CD4-positive, alpha-beta T cell treated with Interleukin-6 for 4 hours (primary cell): ENCODE data around the gene STAB2.

Experiments used
- DNase-seq: peaks from one replicate; pipeline ENCODE4 v3.0.0-alpha.2; 2020; ENCODE audit warnings: mixed read lengths

Gene STAB2

DNA sequence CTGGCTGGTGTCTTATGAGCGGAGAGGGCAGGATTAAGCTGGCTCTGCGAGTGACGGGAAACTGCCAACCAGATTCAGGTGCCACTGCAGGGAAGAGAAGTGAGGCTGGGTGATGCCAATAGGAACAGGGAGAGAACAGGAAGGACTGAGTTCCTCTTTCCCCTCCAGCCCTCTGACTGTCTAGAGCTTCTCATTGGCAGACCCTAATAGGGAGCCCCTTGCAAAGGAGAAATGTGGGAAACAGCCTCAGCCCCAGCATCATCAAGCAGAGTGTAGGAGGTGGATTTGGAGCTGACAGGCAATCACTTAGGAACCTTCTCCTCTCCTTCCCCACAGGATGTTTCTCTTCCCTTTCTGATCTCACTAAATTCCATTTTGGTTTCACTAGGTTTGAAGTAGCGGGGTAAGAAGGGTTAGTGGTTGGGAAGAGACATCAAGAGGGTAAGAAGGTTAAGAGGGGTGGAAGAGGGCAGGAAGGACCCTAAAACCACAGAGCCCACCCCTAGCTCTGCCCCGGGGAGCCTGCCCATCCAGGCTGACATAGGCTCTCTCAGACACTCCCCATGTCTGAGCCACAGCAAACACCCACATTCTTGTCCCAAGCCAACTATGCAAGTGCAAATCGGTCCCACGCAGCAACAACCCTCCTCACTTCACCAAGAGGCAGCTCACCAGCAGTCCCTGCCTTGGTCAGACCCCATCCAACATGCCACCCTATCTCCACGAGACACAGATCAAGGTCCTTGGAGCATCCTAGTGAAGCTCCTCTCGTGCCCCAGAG lies 111.1 kb downstream of the STAB2 start:
- DNase-seq = no peak

DNA sequence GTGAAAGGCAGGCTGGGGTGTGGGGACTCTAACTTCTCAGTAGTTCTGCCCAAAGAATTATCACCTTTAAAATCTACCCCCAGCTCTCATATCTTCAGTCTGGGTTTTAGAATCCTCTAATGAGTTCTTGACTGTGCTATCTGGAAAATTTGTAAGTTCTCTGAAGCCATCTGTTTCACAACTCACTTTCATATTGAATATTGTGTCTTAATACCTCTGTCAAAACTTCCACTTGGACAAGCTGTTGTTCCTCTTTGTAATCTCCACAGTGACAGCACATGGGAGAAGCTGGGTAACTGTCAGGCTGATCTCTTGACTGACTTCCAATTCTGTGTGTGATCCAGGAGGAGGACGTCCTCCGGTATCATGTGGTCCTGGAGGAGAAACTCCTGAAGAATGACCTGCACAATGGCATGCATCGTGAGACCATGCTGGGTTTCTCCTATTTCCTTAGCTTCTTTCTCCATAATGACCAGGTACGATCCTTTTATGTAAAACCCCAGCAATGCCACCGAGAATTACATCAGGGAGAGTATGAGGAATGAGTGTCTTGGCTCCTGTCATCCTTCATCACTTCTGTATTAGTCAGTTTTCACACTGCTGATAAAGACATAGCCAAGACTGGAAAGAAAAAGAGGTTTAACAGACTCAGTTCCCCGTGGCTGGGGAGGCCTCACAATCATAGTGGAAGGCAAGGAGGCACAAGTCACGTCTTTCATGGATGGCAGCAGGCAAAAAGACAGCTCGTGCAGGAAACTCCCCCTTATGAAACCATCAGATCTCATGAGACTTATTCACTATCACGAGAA lies 111.9 kb downstream of the STAB2 start:
- DNase-seq = no peak

DNA sequence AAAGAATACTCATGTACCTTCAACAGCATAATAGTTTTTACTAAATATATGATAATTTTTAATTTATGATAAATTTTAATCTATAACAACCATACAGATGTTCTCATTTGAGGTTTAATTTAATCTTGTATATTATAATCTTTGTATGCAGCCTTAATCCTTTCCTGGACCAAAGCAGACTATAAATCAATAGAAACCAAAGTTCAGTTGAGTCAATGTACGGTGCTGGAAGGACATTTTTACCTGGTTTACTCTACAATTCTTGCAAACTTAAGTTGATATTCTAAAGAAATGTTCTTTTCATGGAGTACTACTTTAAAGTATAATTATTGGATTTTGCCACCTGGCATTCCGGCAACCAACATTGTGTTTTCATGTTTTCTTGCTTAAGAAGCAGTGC lies 118.0 kb downstream of the STAB2 start:
- no peak for DNase-seq

DNA sequence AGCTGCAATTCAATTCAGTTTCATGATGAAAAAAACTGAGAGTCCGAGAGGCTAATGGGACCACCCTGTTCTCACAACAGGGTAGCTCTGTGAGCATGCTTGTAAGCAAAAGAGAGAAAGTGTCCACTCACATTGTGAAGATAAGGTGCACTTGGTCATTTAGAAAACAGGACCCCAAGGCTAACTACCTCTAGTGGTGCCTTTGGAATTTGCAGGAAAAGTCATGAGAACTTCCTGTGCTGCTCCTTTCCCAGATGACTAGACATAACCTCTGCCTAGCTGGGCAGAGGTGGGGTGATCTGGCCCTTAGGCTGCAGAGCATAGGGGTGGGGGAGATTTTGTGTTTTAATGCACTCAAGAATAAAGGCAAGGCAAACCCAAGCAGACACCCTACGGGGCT lies 118.9 kb downstream of the STAB2 start:
- no peak for DNase-seq

DNA sequence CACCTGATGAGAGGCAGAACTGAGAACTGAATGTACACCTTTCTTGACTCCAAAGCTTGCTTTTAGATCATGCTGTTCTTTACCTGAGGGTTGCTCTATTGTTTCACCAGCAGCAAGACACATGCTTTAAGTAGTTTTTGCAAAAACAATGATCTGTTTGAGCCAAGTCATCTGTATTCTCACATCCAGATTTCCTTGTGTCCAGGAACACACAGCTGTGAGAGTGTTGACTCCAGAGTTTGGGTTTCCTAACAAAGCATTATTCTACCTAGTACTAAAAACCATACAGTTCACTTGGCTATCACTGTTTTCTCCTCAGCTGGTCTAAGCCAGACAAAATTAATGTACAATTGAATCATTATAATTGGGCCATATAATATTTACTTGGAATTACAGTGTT lies 120.4 kb downstream of the STAB2 start:
- DNase-seq = no peak

DNA sequence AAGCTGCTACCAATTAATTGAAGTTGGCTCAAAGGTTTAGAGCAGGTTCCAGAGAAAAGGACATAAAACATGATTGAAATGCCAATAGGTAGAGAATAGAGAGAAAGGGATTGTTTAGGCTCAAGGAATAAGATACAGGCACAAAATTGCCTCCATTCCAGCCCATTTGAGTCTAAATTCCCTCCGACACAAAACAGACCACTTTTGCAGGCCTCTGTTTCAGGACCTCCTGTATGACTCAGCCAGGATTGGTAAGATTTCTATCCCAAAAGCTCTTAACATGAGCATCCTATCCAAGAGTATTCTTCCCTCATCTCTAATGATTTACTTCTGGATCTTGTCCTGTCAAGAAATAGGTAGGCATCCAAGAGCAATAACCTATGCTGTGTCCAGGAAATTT lies 123.5 kb downstream of the STAB2 start:
- no peak for DNase-seq

DNA sequence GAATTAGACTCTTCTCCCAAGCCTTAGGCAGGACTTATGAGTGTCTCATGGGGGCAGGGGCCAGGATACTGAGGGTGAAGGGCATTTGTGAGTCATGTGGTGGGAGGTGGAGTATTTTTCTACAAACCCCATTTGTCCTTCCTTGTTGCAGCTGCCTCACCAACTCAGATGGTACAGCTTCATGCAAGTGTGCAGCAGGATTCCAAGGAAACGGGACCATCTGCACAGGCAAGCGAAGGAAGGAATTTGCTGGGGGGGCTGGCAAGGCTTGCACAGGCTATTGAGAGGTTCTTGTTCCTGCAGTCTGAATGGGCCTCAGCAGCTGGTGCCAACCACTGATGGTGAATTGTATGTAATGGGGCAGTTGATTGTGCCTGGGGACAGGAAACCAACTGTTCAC lies 125.1 kb downstream of the STAB2 start:
- DNase-seq = no peak

DNA sequence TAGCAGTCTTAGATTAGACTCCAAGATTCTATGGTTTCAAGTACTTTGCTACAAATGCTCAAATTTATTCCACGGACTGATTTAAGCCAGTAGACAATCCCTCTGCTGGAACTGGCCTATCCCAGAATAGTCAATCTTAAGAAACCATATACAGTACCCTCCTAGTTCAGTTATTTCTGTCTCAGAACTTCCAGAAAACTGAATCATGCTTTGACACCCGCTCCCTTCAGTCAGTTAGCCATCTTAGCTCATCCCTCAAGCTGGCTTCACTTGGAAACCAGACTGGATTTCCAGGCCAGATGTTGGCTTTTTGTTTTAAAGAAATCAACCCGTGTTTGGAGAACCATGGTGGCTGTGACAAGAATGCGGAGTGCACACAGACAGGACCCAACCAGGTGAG lies 128.4 kb downstream of the STAB2 start:
- DNase-seq = no peak

DNA sequence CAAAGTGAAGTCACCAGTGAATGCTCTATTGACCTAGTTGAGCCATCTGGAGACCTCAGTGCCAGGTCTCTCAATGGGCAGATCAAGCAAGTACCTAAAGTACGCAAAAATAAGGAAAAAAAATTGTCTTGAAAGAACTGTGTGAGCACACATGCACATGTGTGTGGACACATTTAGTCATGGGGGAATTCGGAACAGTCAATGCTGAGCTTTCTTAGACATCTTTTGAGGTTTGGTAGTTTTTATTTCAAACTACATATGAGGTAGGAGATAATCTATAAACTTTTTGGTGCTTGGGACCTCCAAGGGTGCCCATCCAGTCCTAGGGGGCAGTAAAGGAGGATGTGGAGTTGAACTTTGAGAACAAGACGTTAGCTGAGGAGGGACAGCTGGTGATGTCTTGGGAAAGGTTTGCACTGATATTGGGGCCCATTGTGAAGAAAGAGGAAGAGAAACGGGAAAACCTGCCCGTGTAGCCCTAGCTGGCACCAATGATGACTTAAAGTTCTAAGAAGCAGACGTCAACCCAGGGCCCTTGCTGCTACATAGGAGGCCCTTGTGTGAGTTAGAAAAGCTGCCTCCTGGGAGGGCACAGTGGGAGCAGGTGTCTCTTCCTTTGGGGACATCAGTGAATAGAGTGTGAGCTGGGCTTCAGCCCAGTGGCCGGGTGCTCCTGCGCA lies 129.6 kb downstream of the STAB2 start:
- no peak for DNase-seq

DNA sequence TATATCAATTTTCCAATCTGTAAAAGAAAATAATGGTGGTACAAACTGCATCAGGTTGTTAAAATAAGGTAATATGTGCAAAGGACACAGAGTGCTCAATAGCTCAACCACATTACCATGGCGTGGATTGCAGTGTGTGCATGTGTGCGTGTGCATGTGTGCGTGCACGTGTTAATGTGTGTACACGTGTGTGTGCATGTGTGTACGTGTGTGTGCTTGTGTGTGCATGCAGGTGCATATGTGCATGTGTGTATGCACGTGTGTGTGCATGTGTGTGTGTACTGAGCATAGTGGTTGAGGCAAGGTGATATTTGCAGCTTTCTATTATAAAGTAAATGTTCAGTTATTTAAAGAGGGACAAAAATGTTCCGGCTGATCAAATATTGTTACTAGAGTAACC lies 138.3 kb downstream of the STAB2 start:
- DNase-seq = no peak

DNA sequence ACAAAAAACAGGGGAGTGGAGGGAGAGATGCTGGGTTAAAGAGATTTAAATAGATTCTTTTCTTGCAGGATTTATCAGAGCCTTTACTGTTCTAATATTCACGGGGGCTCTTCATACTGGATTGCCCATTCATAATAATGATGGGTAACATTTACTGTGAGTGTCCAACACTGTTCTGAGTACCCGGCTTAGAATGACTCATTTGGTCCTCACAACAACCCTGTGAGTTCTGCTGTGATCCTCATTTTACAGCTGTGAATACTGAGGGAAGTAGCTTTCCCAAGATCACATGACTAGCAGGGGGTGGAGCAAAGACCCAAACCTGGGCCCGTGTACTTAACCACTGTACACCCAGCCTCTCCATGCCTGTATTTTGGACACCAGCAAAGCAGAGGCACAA lies 140.6 kb downstream of the STAB2 start:
- no peak for DNase-seq

DNA sequence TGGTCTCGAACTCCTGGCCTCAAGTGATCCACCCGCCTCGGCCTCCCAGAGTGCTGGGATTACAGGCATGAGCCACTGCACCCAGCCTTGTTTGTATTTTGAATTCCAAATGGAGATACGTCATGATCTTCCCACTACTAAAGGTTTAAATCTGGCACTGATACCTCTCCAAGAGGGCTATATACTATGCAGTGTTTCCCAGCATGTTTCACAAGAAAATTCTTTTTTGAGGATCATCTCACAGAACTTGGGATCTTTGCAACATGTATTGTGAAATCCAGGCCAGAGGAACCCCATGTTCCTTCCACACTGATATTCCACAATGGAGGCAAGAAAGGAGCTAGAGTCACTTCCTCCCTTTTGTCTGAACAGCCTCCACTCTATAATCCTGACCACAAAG lies 141.2 kb downstream of the STAB2 start:
- DNase-seq = no peak

DNA sequence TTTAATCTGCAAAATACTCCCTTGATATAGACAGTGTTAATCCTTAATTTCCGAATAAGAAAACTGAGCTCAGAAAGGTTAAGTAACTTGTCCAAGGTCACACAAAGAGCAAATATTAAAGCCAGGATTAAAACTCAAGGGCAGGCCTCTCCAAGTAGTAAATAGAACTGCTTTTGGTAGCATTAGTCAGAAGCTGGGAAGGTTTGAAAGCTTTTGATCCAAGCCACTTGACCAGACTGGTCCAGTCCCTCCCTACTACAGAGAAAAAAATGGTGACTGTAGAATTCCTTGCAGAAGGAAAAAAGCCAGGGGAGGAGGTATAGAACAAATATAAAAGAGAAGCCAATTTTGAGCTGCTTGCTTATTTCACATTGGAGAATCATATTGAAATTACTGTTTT lies 142.4 kb downstream of the STAB2 start:
- no peak for DNase-seq

DNA sequence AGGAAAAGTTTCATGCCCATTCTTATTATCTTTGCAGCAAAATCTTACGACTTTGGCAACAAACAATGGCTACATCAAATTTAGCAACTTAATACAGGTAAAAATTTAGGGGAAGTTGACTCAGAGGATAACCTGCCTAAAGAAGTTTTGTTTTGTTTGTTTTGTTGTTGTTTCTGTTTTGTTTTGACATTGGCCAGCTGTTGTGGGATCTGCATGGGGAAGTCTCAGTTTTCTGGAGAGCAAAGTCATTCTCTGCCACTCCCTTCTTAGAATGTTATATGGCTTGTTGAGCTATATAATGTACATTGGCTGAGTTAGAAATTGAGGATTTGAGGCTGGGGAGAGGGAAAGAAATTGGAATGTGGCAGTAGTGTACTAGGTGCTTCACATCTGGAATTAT lies 144.5 kb downstream of the STAB2 start:
- no peak for DNase-seq

DNA sequence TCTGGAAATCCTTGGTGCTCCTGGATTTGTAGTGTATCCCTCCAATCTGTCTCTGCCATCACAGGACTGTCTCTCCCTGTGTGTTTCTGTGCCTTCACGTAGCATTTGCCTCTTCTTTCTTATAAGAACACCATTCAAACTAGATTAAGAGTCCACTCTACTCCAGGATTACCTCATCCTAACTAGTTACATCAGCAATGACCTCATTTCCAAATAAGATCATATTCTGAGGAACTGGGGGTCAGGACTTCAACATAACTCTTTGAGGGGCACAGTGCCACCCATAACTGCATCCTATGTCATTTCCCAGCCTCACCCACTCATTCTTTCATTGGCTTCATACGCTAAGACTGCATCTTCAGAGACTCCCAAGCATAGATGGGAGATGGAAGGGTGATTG lies 147.8 kb downstream of the STAB2 start:
- DNase-seq = no peak

DNA sequence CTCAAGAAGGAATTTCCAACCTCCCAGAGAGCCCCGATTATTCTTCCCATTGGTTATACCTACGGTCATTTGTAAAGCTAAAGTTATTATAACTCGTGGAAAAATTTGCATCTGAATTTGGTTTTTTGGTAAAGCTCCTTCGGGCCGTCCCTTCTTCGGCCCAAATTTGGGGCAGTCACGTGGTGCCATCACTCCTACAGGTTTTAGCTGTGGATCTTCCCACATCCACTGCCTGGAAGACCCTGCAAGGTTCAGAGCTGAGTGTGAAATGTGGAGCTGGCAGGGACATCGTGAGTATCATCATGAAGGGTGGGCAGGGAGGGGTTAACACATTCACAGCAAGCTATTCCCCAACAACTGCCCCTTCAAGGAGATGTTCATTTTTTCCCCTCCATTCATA lies 148.2 kb downstream of the STAB2 start:
- no peak for DNase-seq

DNA sequence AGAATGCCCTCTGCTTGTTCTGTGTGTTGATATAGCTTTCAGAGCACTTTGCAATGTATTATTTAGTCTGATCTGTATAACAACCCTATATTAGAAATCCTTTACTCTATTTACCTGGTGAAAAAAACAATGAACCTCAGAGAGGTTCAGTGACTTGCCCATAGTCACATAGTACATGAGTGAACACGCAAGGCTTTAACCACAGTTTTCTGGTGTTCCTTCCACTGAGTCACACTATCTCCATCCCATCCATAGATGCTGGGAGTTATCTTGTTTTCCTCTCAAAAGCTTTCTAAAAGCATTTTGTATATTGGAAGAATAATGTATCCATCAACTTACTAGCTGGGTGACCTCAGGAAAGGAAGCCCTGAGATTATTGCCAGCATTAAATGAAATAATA lies 149.5 kb downstream of the STAB2 start:
- DNase-seq = no peak

DNA sequence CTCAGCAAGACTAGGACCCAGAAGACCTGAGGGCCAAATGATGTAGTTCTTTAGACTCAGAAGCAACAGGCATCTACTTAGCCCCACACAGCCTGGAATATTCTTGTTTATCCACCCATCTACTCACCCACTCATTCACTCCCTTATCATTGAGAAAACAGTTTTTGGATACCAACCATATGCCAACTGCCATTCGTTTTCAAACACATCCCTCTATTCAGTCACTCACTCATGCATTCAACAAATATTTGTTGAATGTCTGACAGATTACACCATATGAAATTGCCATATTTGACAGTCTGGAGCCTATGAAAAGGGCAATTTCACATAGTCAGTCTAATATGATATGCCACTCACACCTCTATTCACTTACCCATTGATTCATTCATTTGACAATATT lies 150.8 kb downstream of the STAB2 start:
- no peak for DNase-seq

DNA sequence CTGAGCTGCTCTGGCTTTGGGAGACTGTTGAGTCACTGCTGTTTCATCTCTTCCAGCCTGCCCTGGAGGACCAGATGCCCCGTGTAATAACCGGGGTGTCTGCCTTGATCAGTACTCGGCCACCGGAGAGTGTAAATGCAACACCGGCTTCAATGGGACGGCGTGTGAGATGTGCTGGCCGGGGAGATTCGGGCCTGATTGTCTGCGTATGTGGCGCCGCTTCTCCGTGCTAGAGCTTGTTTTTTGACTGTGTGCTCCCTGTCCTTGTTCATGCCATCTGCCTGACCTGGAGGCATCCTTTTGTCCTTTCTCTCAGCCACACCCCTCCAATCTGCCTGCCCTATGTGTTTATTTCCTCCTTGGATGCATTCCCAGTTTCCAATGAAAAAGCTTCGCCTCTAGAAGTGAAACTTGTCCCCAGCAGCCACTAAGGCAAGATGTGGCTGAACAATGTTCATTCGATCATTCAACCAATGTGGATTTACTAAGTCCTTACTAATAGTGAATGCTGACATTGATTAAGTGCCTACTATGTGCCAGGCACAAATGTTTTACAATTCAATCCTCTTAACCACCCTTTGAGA lies 155.4 kb downstream of the STAB2 start:
- no peak for DNase-seq

DNA sequence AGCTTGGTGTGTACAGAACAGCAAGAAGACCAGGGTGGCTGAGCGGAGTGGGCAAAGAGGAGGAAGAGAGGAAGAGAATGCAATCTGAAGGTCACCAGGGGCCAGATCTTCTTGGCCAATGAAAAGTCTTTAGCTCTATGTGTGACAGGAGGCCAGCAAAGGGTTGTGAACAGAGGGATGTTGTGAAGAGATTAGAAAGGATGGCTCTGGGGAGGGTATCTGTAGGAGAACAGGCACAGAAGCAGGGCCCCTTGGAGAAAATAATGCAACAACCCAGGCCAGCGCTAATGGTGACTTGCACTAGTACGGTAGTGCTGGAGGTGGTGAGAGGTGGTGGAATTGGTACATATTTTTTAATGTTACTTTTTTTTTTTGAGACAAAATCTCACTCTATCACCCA lies 156.7 kb downstream of the STAB2 start:
- DNase-seq = no peak

DNA sequence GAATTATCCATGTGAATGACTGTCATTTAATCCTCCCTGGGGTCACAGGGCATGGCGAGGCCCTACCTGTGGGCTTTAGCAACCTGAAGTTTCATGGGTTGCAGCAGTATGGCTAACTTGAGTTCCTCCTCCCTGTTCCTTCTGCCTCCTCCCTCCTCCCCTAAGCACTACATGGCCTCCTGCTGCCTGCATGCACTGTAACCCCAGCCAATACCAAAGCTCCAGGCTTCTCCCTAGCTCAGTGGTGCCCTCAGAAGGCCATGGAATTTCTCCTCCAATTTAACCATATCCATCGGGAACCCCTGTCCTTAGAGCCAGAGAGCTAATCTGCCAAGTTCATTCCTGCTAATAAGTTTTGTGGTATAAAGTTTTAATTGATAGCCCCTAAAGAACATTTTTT lies 158.9 kb downstream of the STAB2 start:
- no peak for DNase-seq

DNA sequence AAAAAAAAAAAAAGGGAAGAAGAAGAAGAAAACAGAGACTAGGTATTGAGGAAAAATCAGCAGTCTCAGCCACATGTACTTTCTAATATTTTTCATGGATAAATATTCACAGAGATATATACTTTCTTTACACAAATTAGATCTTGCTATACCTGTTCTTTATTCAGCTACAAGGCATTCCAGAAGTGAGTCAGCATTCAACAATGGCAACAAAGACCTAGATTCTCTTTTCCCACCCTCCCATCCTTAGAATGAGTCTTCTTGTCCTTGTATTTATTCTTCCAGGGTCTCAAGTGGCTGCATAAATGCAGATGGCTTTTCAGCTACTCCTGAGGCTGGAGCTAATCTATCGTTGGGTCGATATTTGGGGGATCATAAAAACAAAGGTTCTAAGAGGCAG lies 160.9 kb downstream of the STAB2 start:
- no peak for DNase-seq

DNA sequence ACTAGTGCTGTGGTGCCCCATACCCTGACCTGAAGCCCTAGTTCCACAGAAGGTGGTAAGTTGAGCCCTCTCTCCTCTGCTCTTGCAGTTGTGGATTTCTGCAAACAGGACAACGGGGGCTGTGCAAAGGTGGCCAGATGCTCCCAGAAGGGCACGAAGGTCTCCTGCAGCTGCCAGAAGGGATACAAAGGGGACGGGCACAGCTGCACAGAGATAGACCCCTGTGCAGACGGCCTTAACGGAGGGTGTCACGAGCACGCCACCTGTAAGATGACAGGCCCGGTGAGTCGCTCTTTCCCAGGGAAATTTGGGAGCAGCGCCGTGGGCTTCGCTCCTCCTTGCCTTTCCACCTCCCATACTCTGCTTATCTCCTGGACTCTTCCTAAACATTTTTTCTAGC lies 161.8 kb downstream of the STAB2 start:
- no peak for DNase-seq

DNA sequence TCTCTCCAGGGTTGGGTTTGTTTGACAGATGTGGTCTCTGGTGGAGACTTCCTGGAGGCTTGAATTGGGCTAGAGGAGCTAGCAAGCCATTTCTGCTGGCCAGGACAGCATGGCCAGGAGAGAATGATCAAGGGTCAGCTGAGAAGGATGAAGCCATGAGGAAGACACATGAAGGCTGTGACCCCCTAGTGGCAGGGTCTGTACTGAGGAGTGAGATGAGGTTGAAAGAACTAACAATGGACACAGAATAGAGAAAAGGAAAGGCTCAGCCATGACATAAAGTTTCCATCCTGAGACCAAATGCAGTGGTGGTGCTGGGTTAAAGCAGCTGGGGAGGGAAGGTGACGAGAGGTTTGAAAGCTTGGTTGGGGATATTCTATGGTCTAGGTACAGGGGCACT lies 164.1 kb downstream of the STAB2 start:
- no peak for DNase-seq
